ENCODE measurements around the gene MAMDC2. TPM values are rescaled to one million over a fixed set of nuclear protein-coding genes. Genes with fewer than 3 reads are reported as not detected.
"Not testable (repeated sequence)": the region's sequence is repeated elsewhere in the genome, so short reads cannot be mapped to it uniquely, and the experiment has no call there.

MAMDC2 gene
- total and polyA plus RNA-seq, 2 of the 8 experiments (the other 6 are each of a cell fraction or from before 2014, with no cell fraction given): 6.1 to 15.4 TPM

GRCh38 chr9:70234208-70234607, 190.6 kb downstream of the MAMDC2 start:
- H3K27ac ChIP-seq (ENCODE audit: low read depth, low read length); H4K5ac ChIP-seq (ENCODE audit: insufficient read length, low read depth, low read length); H3K79me2 ChIP-seq (ENCODE audit: control insufficient read depth in 1 of 2, insufficient read depth in 2 of 2, low read length in 2 of 2); H3K4me3 ChIP-seq (ENCODE audit: extremely low read depth in 1 of 4, insufficient read depth in 2 of 4, low read depth in 3 of 4, low read length in 4 of 4); H3K23me2 ChIP-seq (ENCODE audit: low read depth, low read length); FAIRE-seq; H3K36me3 ChIP-seq (ENCODE audit: control insufficient read depth in 2 of 4, insufficient read depth in 4 of 4, low read length in 3 of 4); H3K4me1 ChIP-seq (replicated peaks in 1 of 4; ENCODE audit: control insufficient read depth in 3 of 4, insufficient read depth in 4 of 4, low read length in 3 of 4); H3K4me2 ChIP-seq (ENCODE audit: insufficient read depth in 1 of 2, low read depth in 2 of 2, low read length in 2 of 2); H3K79me1 ChIP-seq (ENCODE audit: low read depth, low read length); H3K4ac ChIP-seq (replicated peaks; ENCODE audit: insufficient read length, low read depth, low read length); H4K20me1 ChIP-seq (replicated peaks in 1 of 2; ENCODE audit: control insufficient read depth in 1 of 2, insufficient read depth in 2 of 2, low read length in 2 of 2); H4K8ac ChIP-seq (ENCODE audit: extremely low read depth, insufficient read depth, low read length); H4K91ac ChIP-seq (replicated peaks; ENCODE audit: insufficient read length, low read length); H2BK15ac ChIP-seq (ENCODE audit: low read length); H2BK120ac ChIP-seq (replicated peaks; ENCODE audit: low read depth, low read length); DNase-seq (ENCODE audit: low read depth in 1 of 2, low spot score in 2 of 2); H3K23ac ChIP-seq (ENCODE audit: insufficient read length); H3K18ac ChIP-seq (ENCODE audit: extremely low read depth, low read length); H2BK5ac ChIP-seq (ENCODE audit: low read depth, low read length); H2AK5ac ChIP-seq (ENCODE audit: low read depth, low read length); H3K9ac ChIP-seq (replicated peaks in 1 of 4; ENCODE audit: extremely low read depth in 1 of 4, low read depth in 3 of 4, low read length in 3 of 4); H3K14ac ChIP-seq (ENCODE audit: insufficient read length); CTCF ChIA-PET (ENCODE audit: partially characterized antibody); H3K56ac ChIP-seq (replicated peaks; ENCODE audit: insufficient read length, low read depth, low read length); H3K27me3 ChIP-seq (replicated peaks in 1 of 4; ENCODE audit: control insufficient read depth in 3 of 4, extremely low read depth in 1 of 4, insufficient read depth in 3 of 4, low read length in 3 of 4); H2AFZ ChIP-seq (ENCODE audit: low read length); H3K9me3 ChIP-seq (ENCODE audit: insufficient read depth in 2 of 2, low read depth in 1 of 2, low read length in 1 of 2); H2BK20ac ChIP-seq (ENCODE audit: low read length); H2BK12ac ChIP-seq (ENCODE audit: low read depth, low read length): not testable (repeated sequence)
- 89% methylated on average over 9 of the region's 9 CpGs; no CpG with 5 or more reads in 1 of the 2 experiments for WGBS, 2 experiments (ENCODE audit: extremely low coverage in 1 of 2, insufficient coverage in 1 of 2, insufficient read length in 1 of 2, insufficient replicate concordance in 2 of 2, low coverage in 1 of 2, low lambda C conversion rate in 2 of 2, missing lambda C conversion rate in 1 of 2)
- POLR2A ChIA-PET (ENCODE audit: partially characterized antibody): interaction anchor here (1.2 kb wide), 1 partner anchor 24 kb away, joined by 3 read pairs; no protein-coding TSS in a partner anchor

- FAIRE-seq: not testable (repeated sequence)
- WGBS, 2 experiments (ENCODE audit: extremely low coverage in 1 of 2, insufficient coverage in 1 of 2, insufficient read length in 1 of 2, insufficient replicate concordance in 2 of 2, low coverage in 1 of 2, low lambda C conversion rate in 2 of 2, missing lambda C conversion rate in 1 of 2): 100% methylated on average over 1 of the region's 1 CpG; no CpG with 5 or more reads in 1 of the 2 experiments
These were observed 202.3 kb downstream of the MAMDC2 start for GRCh38 chr9:70245952-70246351.

More at GRCh38 chr9:70245952-70246351, 202.3 kb downstream of the MAMDC2 start:
- H3K23me2 ChIP-seq (ENCODE audit: low read depth, low read length); H2BK12ac ChIP-seq (ENCODE audit: low read depth, low read length); H2BK120ac ChIP-seq (replicated peaks; ENCODE audit: low read depth, low read length); H3K27me3 ChIP-seq (replicated peaks in 1 of 4; ENCODE audit: control insufficient read depth in 3 of 4, extremely low read depth in 1 of 4, insufficient read depth in 3 of 4, low read length in 3 of 4); H3K27ac ChIP-seq (ENCODE audit: low read depth, low read length); H3K23ac ChIP-seq (ENCODE audit: insufficient read length); H3K4me1 ChIP-seq (replicated peaks in 1 of 4; ENCODE audit: control insufficient read depth in 3 of 4, insufficient read depth in 4 of 4, low read length in 3 of 4); H3K18ac ChIP-seq (ENCODE audit: extremely low read depth, low read length); H2BK15ac ChIP-seq (ENCODE audit: low read length); POLR2A ChIA-PET (ENCODE audit: partially characterized antibody); H3K4me2 ChIP-seq (ENCODE audit: insufficient read depth in 1 of 2, low read depth in 2 of 2, low read length in 2 of 2); H3K9me3 ChIP-seq (ENCODE audit: insufficient read depth in 2 of 2, low read depth in 1 of 2, low read length in 1 of 2); CTCF ChIA-PET (ENCODE audit: partially characterized antibody); H3K79me2 ChIP-seq (ENCODE audit: control insufficient read depth in 1 of 2, insufficient read depth in 2 of 2, low read length in 2 of 2); H3K36me3 ChIP-seq (ENCODE audit: control insufficient read depth in 2 of 4, insufficient read depth in 4 of 4, low read length in 3 of 4); H2AK5ac ChIP-seq (ENCODE audit: low read depth, low read length); H2AFZ ChIP-seq (ENCODE audit: low read length); H3K14ac ChIP-seq (ENCODE audit: insufficient read length); H2BK5ac ChIP-seq (ENCODE audit: low read depth, low read length); H2BK20ac ChIP-seq (ENCODE audit: low read length); H3K9ac ChIP-seq (replicated peaks in 1 of 4; ENCODE audit: extremely low read depth in 1 of 4, low read depth in 3 of 4, low read length in 3 of 4); H4K91ac ChIP-seq (replicated peaks; ENCODE audit: insufficient read length, low read length); H4K5ac ChIP-seq (ENCODE audit: insufficient read length, low read depth, low read length); H3K79me1 ChIP-seq (ENCODE audit: low read depth, low read length); H3K4ac ChIP-seq (replicated peaks; ENCODE audit: insufficient read length, low read depth, low read length); H4K8ac ChIP-seq (ENCODE audit: extremely low read depth, insufficient read depth, low read length); H3K56ac ChIP-seq (replicated peaks; ENCODE audit: insufficient read length, low read depth, low read length); H4K20me1 ChIP-seq (replicated peaks in 1 of 2; ENCODE audit: control insufficient read depth in 1 of 2, insufficient read depth in 2 of 2, low read length in 2 of 2); DNase-seq (ENCODE audit: low read depth in 1 of 2, low spot score in 2 of 2); H3K4me3 ChIP-seq (ENCODE audit: extremely low read depth in 1 of 4, insufficient read depth in 2 of 4, low read depth in 3 of 4, low read length in 4 of 4): not testable (repeated sequence)

Data from H1 (cell line).